HCT116 (cell line): ENCODE measurements around the gene IL23A. TPM values are rescaled to one million over a fixed set of nuclear protein-coding genes. Genes with fewer than 3 reads are reported as not detected.
"Not testable (repeated sequence)": the region's sequence is repeated elsewhere in the genome, so short reads cannot be mapped to it uniquely, and the experiment has no call there.

Experiments
- ATAC-seq: fragments of 200-7000 bp; cut with Tn5 transposase; 2 replicates; pipeline ENCODE4 v1.9.1; 2020; ENCODE audit warnings: mild to moderate bottlenecking, moderate library complexity
- BruUV-seq: library from RNA; stranded (reverse); fragments of 400-500 nt; replicated peaks from 2 replicates; lab custom pipeline; 2021; lab: Mats Ljungman, UMichigan
- CTCF ChIA-PET: fragments of 300-600 bp; sonication (Branson Sonifier 250); formaldehyde crosslinking; loops from one replicate; lab custom pipeline; 2021; ENCODE audit warnings: antibody characterized with exemption; lab: Charles Lee
- POLR2A ChIA-PET: fragments of 300-600, 350-600 bp; sonication (Branson Sonifier 250); formaldehyde crosslinking; loops from one replicate; lab custom pipeline; 2021; ENCODE audit warnings: antibody characterized with exemption; lab: Charles Lee
- RAD21 ChIA-PET, 2 experiments: fragments of 300-600 bp; sonication (Branson Sonifier 250); formaldehyde crosslinking; loops; one replicate each; lab custom pipeline; 2023; ENCODE audit warnings: low total read pairs in 2 of 2; ENCODE audit not compliant: uncharacterized antibody in 2 of 2, unreplicated experiment in 2 of 2, low non-redundant PET in 1 of 2; lab: Charles Lee
- DNase-seq: peaks from one replicate; pipeline ENCODE4 v3.0.0-alpha.2; 2010; ENCODE audit warnings: low read depth, low spot score
- H2AFZ ChIP-seq: fragments of 200-600 bp; shearing (Covaris generic), sonication (generic); 2 replicates; pipeline ENCODE4 v1.6.1; 2017; ENCODE audit warnings: low read depth, mixed run types, mixed read lengths, antibody characterized with exemption, low read length; ENCODE audit not compliant: poor library complexity, severe bottlenecking
- H3K27ac ChIP-seq: 2 replicates; pipeline ENCODE4 v1.5.1; 2012; ENCODE audit warnings: low read depth, low read length
- H3K27me3 ChIP-seq: fragments of 200-600 bp; sonication (generic); 2 replicates; pipeline ENCODE4 v1.6.1; 2016; ENCODE audit warnings: mixed run types, low read length, mixed read lengths; ENCODE audit not compliant: insufficient read depth
- H3K36me3 ChIP-seq, 2 experiments: fragments of 200-500 bp in 1 of 2; fragments of 200-600 bp in 1 of 2; sonication (Bioruptor generic) in 1 of 2; sonication (generic) in 1 of 2; 2 replicates each; pipeline versions ENCODE4 v1.5.1 to v1.6.1; 2014 to 2016; ENCODE audit warnings: low read length in 2 of 2, inconsistent platforms in 1 of 2, mixed read lengths in 1 of 2, mixed run types in 1 of 2; ENCODE audit not compliant: insufficient read depth in 2 of 2, control insufficient read depth in 1 of 2
- H3K4me1 ChIP-seq, 2 experiments: fragments of 200-600 bp in 1 of 2; sonication (generic) in 1 of 2; 2 replicates each; pipeline versions ENCODE4 v1.5.1 to v1.6.1; 2012 to 2017; ENCODE audit warnings: low read length in 2 of 2, inconsistent platforms in 1 of 2, mild to moderate bottlenecking in 1 of 2, mixed read lengths in 1 of 2, mixed run types in 1 of 2, moderate library complexity in 1 of 2; ENCODE audit not compliant: insufficient read depth in 2 of 2, control insufficient read depth in 1 of 2
- H3K4me2 ChIP-seq: fragments of 200-600 bp; sonication (generic); 2 replicates; pipeline ENCODE4 v1.6.1; 2017; ENCODE audit warnings: mixed run types, low read length, mixed read lengths
- H3K4me3 ChIP-seq, 2 experiments: fragments of 200-600 bp in 1 of 2; sonication (generic) in 1 of 2; replicated peaks in 1 of 2; 2 replicates each; pipeline ENCODE4 v1.5.1; 2011 to 2016; ENCODE audit warnings: low read length in 2 of 2, control low read depth in 1 of 2, low read depth in 1 of 2, mild to moderate bottlenecking in 1 of 2, mixed read lengths in 1 of 2, mixed run types in 1 of 2
- H3K79me2 ChIP-seq: fragments of 200-600 bp; sonication (generic); 2 replicates; pipeline ENCODE4 v1.6.1; 2017; ENCODE audit warnings: mild to moderate bottlenecking, mixed run types, low read length, moderate library complexity, mixed read lengths; ENCODE audit not compliant: insufficient read depth
- H3K9ac ChIP-seq: fragments of 200-600 bp; sonication (generic); 2 replicates; pipeline ENCODE4 v1.6.1; 2016; ENCODE audit warnings: low read length, mixed read lengths
- H3K9me2 ChIP-seq: fragments of 200-600 bp; sonication (generic), shearing (Covaris generic); 2 replicates; pipeline ENCODE4 v1.6.1; 2017; ENCODE audit warnings: mixed run types, mild to moderate bottlenecking, moderate library complexity; ENCODE audit not compliant: insufficient read depth
- H3K9me3 ChIP-seq, 2 experiments: fragments of 200-500 bp in 1 of 2; fragments of 200-600 bp in 1 of 2; sonication (Bioruptor generic) in 1 of 2; sonication (generic) in 1 of 2; 2 replicates each; pipeline ENCODE4 v1.6.1; 2014 to 2017; ENCODE audit warnings: low read length in 2 of 2, mixed read lengths in 2 of 2, inconsistent platforms in 1 of 2, low read depth in 1 of 2, mild to moderate bottlenecking in 1 of 2, mixed run types in 1 of 2, moderate library complexity in 1 of 2; ENCODE audit not compliant: control insufficient read depth in 1 of 2, insufficient read depth in 1 of 2
- H4K20me1 ChIP-seq: fragments of 200-600 bp; sonication (generic), shearing (Covaris generic); 2 replicates; pipeline ENCODE4 v1.6.1; 2017; ENCODE audit warnings: mixed run types, mild to moderate bottlenecking, moderate library complexity; ENCODE audit not compliant: insufficient read depth
- CBX3 ChIP-seq: IDR thresholded peaks from 2 replicates; pipeline ENCODE4 v1.6.1; 2012; ENCODE audit warnings: low read depth
- CEBPB ChIP-seq: IDR thresholded peaks from 2 replicates; pipeline ENCODE4 v1.6.1; 2012; ENCODE audit warnings: low read depth
- FOSL1 ChIP-seq: IDR thresholded peaks from 2 replicates; pipeline ENCODE4 v1.6.1; 2012; ENCODE audit warnings: low read depth
- MAX ChIP-seq: IDR thresholded peaks from 2 replicates; pipeline ENCODE4 v1.6.1; 2012
- POLR2AphosphoS5 ChIP-seq: IDR thresholded peaks from 2 replicates; pipeline ENCODE4 v1.6.1; 2011; ENCODE audit warnings: mild to moderate bottlenecking, low read depth, low read length, moderate library complexity
- SP1 ChIP-seq: IDR thresholded peaks from 2 replicates; pipeline ENCODE4 v1.6.1; 2012; ENCODE audit warnings: low read depth
- YY1 ChIP-seq: IDR thresholded peaks from 2 replicates; pipeline ENCODE4 v1.6.1; 2011; ENCODE audit warnings: low read length, low read depth, moderate library complexity, mild to moderate bottlenecking; ENCODE audit not compliant: insufficient replicate concordance; ENCODE audit errors: extremely low read depth
- ZBTB33 ChIP-seq: IDR thresholded peaks from 2 replicates; pipeline ENCODE4 v1.6.1; 2011; ENCODE audit warnings: mild to moderate bottlenecking, low read length, moderate library complexity; ENCODE audit not compliant: insufficient replicate concordance; ENCODE audit errors: extremely low read depth
- intact Hi-C: fragments of 100-400 bp; cut with micrococcal nuclease; formaldehyde crosslinking; loops from 2 replicates; pipeline ENCODE4 v1.10.0; 2022
- total RNA-seq: library from RNA; stranded (reverse); gene quantifications from one replicate; pipeline ENCODE4 v1.2.1, GENCODE V29; 2021; ENCODE audit not compliant: unreplicated experiment

IL23A gene
- total RNA-seq, 1 experiment from 2014 or later = 0.59 TPM

GRCh38 chr12:56321027-56321426 is 17.7 kb upstream of the IL23A start:
- CTCF ChIA-PET = no interaction called here

GRCh38 chr12:56321610-56322009 is 17.1 kb upstream of the IL23A start:
- H3K4me2 ChIP-seq, ATAC-seq, H4K20me1 ChIP-seq, BruUV-seq, intact Hi-C loops, H3K9ac ChIP-seq, H2AFZ ChIP-seq, H3K27ac ChIP-seq, H3K9me2 ChIP-seq, H3K79me2 ChIP-seq, H3K9me3 ChIP-seq, POLR2A ChIA-PET, H3K4me3 ChIP-seq, H3K27me3 ChIP-seq, CTCF ChIA-PET, H3K4me1 ChIP-seq, DNase-seq: not testable (repeated sequence)
- peaks cover 10 to 14% of the 10 kb centered on the region in 2 experiments; a peak in 3 of 4 replicates for H3K36me3 ChIP-seq
- RAD21 ChIA-PET = interaction anchor here in 1 of 2 experiments (0.6 kb wide), 1 partner anchor 25 kb away, joined by 3 read pairs; no protein-coding TSS in a partner anchor

More at GRCh38 chr12:56321027-56321426, 17.7 kb upstream of the IL23A start:
- DNase-seq (no peak), ATAC-seq (no peak)
- no peak for TF ChIP-seq ZBTB33
- no peak for TF ChIP-seq POLR2AphosphoS5
- TF ChIP-seq CBX3 = no peak
- no peak for TF ChIP-seq SP1
- TF ChIP-seq CEBPB = no peak; the same call in 1 of the 2 replicates
- TF ChIP-seq FOSL1 = no peak
- no peak for TF ChIP-seq MAX
- TF ChIP-seq YY1 = no peak
- H3K27me3 ChIP-seq = no peaks in the 10 kb centered on the region
- no peak overlapping the region for H3K4me2 ChIP-seq
- no peak overlapping the region for H3K4me3 ChIP-seq
- H4K20me1 ChIP-seq = no peaks in the 10 kb centered on the region
- BruUV-seq = no TSS peak
- H3K9me3 ChIP-seq = no peaks in the 10 kb centered on the region
- H3K36me3 ChIP-seq = peaks cover 10 to 14% of the 10 kb centered on the region in 2 experiments; a peak in 3 of 4 replicates
- no peak overlapping the region for H3K27ac ChIP-seq
- no peaks in the 10 kb centered on the region for H3K9me2 ChIP-seq
- no peaks in the 10 kb centered on the region for H3K79me2 ChIP-seq
- POLR2A ChIA-PET = no interaction called here
- RAD21 ChIA-PET = interaction anchor here in 1 of 2 experiments (0.6 kb wide), 1 partner anchor 26 kb away, joined by 3 read pairs; no protein-coding TSS in a partner anchor
- no peak overlapping the region for H2AFZ ChIP-seq
- H3K4me1 ChIP-seq = peaks cover 4 to 8% of the 10 kb centered on the region in 2 experiments; a peak in 3 of 4 replicates
- intact Hi-C loops = no loop called here
- H3K9ac ChIP-seq = no peak overlapping the region
